Choroid plexus epithelial cell (primary cell): Measurements from ENCODE around the gene DCAF8.

Experiments
- DNase-seq: peaks from one replicate; pipeline ENCODE4 v3.0.0-alpha.2; 2010; ENCODE audit warnings: low read depth
- H3K4me3 ChIP-seq: 2 replicates; pipeline ENCODE4 v1.5.1; 2011; ENCODE audit warnings: low read depth, mild to moderate bottlenecking, control low read depth, low read length, moderate library complexity
- CTCF ChIP-seq: conservative IDR thresholded peaks from 2 replicates; pipeline ENCODE4 v1.5.1; 2011; ENCODE audit warnings: low read depth, mild to moderate bottlenecking, control low read depth, inconsistent platforms, low read length, moderate library complexity

Gene DCAF8

GRCh38 chr1:160216301-160216700, 46.0 kb downstream of the DCAF8 start:
- H3K4me3 ChIP-seq, result no peak overlapping the region
- no peak for TF ChIP-seq CTCF
- DNase-seq, result no peak

- no peak for DNase-seq
- no peak overlapping the region for H3K4me3 ChIP-seq
- TF ChIP-seq CTCF, result no peak
Observed at GRCh38 chr1:160214481-160215140, 47.7 kb downstream of the DCAF8 start.

- no peak for DNase-seq
- TF ChIP-seq CTCF, result no peak
- no peak overlapping the region for H3K4me3 ChIP-seq
Observed at GRCh38 chr1:160211046-160211790, 51.1 kb downstream of the DCAF8 start.

GRCh38 chr1:160210561-160210960, 51.8 kb downstream of the DCAF8 start:
- TF ChIP-seq CTCF, result no peak
- DNase-seq, result no peak
- H3K4me3 ChIP-seq, result no peak overlapping the region

- TF ChIP-seq CTCF, result no peak
- H3K4me3 ChIP-seq, result no peak overlapping the region
- peak; percentile 49 for DNase-seq
Observed at GRCh38 chr1:160209321-160210046, 52.9 kb downstream of the DCAF8 start.

- no peak overlapping the region for H3K4me3 ChIP-seq
- no peak for DNase-seq
- TF ChIP-seq CTCF, result no peak
Observed at GRCh38 chr1:160208557-160209320, 53.6 kb downstream of the DCAF8 start.
